A549 treated with CORT108297 at 1 μM for 4 hours (cell line): Measurements from ENCODE around the gene FASTKD2. TPM values are rescaled to one million over a fixed set of nuclear protein-coding genes. Genes with fewer than 3 reads are reported as not detected.

Experiments used
- total RNA-seq: library from RNA; stranded (reverse); fragments of 200-300 nt; extraction: Qiagen RNA extraction; gene quantifications from 5 replicates; pipeline ENCODE4 v1.2.3, GENCODE V29; 2022

The FASTKD2 gene
- 30.7 to 40.2 TPM (median 34.0 TPM) in 5 replicates for total RNA-seq

GRCh38 chr2:206765242-206766056 lies at the start of gene FASTKD2, which contains the start of gene MDH1B:
FASTKD2 (plus strand) TSS chr2:206765606; CDS start chr2:206766694, 1,088 bp downstream.
MDH1B (minus strand) TSS chr2:206765328; CDS start chr2:206765271, 57 bp downstream.

GRCh38 chr2:206718296-206718695 lies 47.1 kb upstream of the FASTKD2 start, which contains the start of gene DYTN:
DYTN (minus strand) TSS chr2:206718396; CDS start chr2:206718279, 117 bp downstream.

Other genes starting within 250 kb of the FASTKD2 start
- gene FAM237A, start 123.1 kb upstream of the FASTKD2 start, total RNA-seq, result not detected in 5 replicates
- gene DYTN, start 47.2 kb upstream of the FASTKD2 start, total RNA-seq, result not detected in 5 replicates
- 1.3 to 2.3 TPM (median 1.6 TPM) in 5 replicates for gene MDH1B, start 278 bp upstream of the FASTKD2 start, total RNA-seq
- 0.09 to 0.15 TPM (median 0.12 TPM) in 3 of 5 replicates, not detected in the others for gene CPO, start 173.9 kb downstream of the FASTKD2 start, total RNA-seq